ENCODE results near the gene SMARCC1.
A peak's percentile ranks its signal among the peaks of the same experiment; 100 is the strongest.

Gene SMARCC1

GRCh38 chr3:47692158-47692557 is 89.5 kb downstream of the SMARCC1 start:
- no peak overlapping the region for H4K12ac ChIP-seq (ENCODE audit: low read depth, low read length)
- no peak overlapping the region for H4K8ac ChIP-seq (ENCODE audit: low read depth, low read length)
- H3K27me3 ChIP-seq (ENCODE audit: insufficient read depth, low read length) = no peaks in the 10 kb centered on the region
- no peaks in the 10 kb centered on the region for H3K9me3 ChIP-seq (ENCODE audit: insufficient read depth, low read depth, low read length)
- H3K4me1 ChIP-seq (ENCODE audit: control insufficient read depth in 1 of 2, insufficient read depth in 2 of 2, low read length in 2 of 2) = no peaks in the 10 kb centered on the region
- H2AFZ ChIP-seq (ENCODE audit: insufficient read depth, low read length, poor library complexity) = no peak overlapping the region
- no peak overlapping the region for H3K4me2 ChIP-seq (ENCODE audit: low read length)
- H2BK12ac ChIP-seq (ENCODE audit: low read length) = no peak overlapping the region
- H2BK5ac ChIP-seq (ENCODE audit: low read depth, low read length, poor library complexity) = no peak overlapping the region
- no peak overlapping the region for H4K91ac ChIP-seq (ENCODE audit: low read depth, low read length)
- H3K14ac ChIP-seq (ENCODE audit: low read length) = no peak overlapping the region
- no peak overlapping the region for H3K23ac ChIP-seq (ENCODE audit: low read length)
- no peaks in the 10 kb centered on the region for H3K79me1 ChIP-seq (ENCODE audit: low read length)
- H3K79me2 ChIP-seq (ENCODE audit: control insufficient read depth, insufficient read depth, low read length, poor library complexity) = no peaks in the 10 kb centered on the region
- H3K9ac ChIP-seq (ENCODE audit: low read length) = no peak overlapping the region
- H3K4ac ChIP-seq (ENCODE audit: low read depth, low read length) = no peak overlapping the region
- no peak overlapping the region for H2BK120ac ChIP-seq (ENCODE audit: insufficient read depth, low read length, poor library complexity)
- H3K36me3 ChIP-seq (ENCODE audit: control insufficient read depth in 1 of 2, insufficient read depth in 2 of 2, low read length in 2 of 2) = peaks cover 42 to 43% of the 10 kb centered on the region in 2 experiments
- no peak overlapping the region for H3K27ac ChIP-seq (ENCODE audit: low read depth, low read length)
- no peak overlapping the region for H3K4me3 ChIP-seq (ENCODE audit: low read depth, low read length)
- no peak overlapping the region for H3K18ac ChIP-seq (ENCODE audit: low read length)
- no peak overlapping the region for H2AK5ac ChIP-seq (ENCODE audit: low read length)
- no peak for DNase-seq

GRCh38 chr3:47688488-47688887 is 93.2 kb downstream of the SMARCC1 start:
- no CpG with 5 or more reads among the region's 6 CpGs for WGBS (ENCODE audit: extremely low coverage, insufficient coverage, insufficient read length)
- Histone ChIP-seq H4K8ac (ENCODE audit: low read depth, low read length) (no peak overlapping the region), H2BK120ac (ENCODE audit: insufficient read depth, low read length, poor library complexity) (no peak overlapping the region)

GRCh38 chr3:47685037-47685436 is 96.7 kb downstream of the SMARCC1 start:
- Histone ChIP-seq H3K14ac (ENCODE audit: low read length) (no peak overlapping the region), H2BK5ac (ENCODE audit: low read depth, low read length, poor library complexity) (no peak overlapping the region), H2AK5ac (ENCODE audit: low read length) (no peak overlapping the region), H3K4me1 (ENCODE audit: control insufficient read depth in 1 of 2, insufficient read depth in 2 of 2, low read length in 2 of 2) (no peaks in the 10 kb centered on the region), H3K18ac (ENCODE audit: low read length) (no peak overlapping the region), H3K9ac (ENCODE audit: low read length) (no peak overlapping the region), H4K91ac (ENCODE audit: low read depth, low read length) (no peak overlapping the region), H2AFZ (ENCODE audit: insufficient read depth, low read length, poor library complexity) (no peak overlapping the region), H3K23ac (ENCODE audit: low read length) (no peak overlapping the region), H4K12ac (ENCODE audit: low read depth, low read length) (no peak overlapping the region), H3K79me1 (ENCODE audit: low read length) (no peaks in the 10 kb centered on the region), H2BK12ac (ENCODE audit: low read length) (no peak overlapping the region), H3K4me2 (ENCODE audit: low read length) (no peak overlapping the region), H3K9me3 (ENCODE audit: insufficient read depth, low read depth, low read length) (no peaks in the 10 kb centered on the region), H3K27me3 (ENCODE audit: insufficient read depth, low read length) (no peaks in the 10 kb centered on the region), H3K36me3 (ENCODE audit: control insufficient read depth in 1 of 2, insufficient read depth in 2 of 2, low read length in 2 of 2) (peaks cover 23 to 34% of the 10 kb centered on the region in 2 experiments), H3K4me3 (ENCODE audit: low read depth, low read length) (no peak overlapping the region), H3K4ac (ENCODE audit: low read depth, low read length) (no peak overlapping the region), H3K79me2 (ENCODE audit: control insufficient read depth, insufficient read depth, low read length, poor library complexity) (no peaks in the 10 kb centered on the region), H4K8ac (ENCODE audit: low read depth, low read length) (no peak overlapping the region), H3K27ac (ENCODE audit: low read depth, low read length) (no peak overlapping the region), H2BK120ac (ENCODE audit: insufficient read depth, low read length, poor library complexity) (no peak overlapping the region)
- DNase-seq = peak in 1 of 2 donors; percentile 19
- WGBS (ENCODE audit: extremely low coverage, insufficient coverage, insufficient read length) = no CpG with 5 or more reads among the region's 5 CpGs

More at GRCh38 chr3:47688488-47688887, 93.2 kb downstream of the SMARCC1 start:
- no peak for DNase-seq
- H3K23ac ChIP-seq (ENCODE audit: low read length) = no peak overlapping the region
- H2AFZ ChIP-seq (ENCODE audit: insufficient read depth, low read length, poor library complexity) = no peak overlapping the region
- H3K27ac ChIP-seq (ENCODE audit: low read depth, low read length) = no peak overlapping the region
- H4K12ac ChIP-seq (ENCODE audit: low read depth, low read length) = no peak overlapping the region
- no peaks in the 10 kb centered on the region for H3K79me2 ChIP-seq (ENCODE audit: control insufficient read depth, insufficient read depth, low read length, poor library complexity)
- H2BK5ac ChIP-seq (ENCODE audit: low read depth, low read length, poor library complexity) = no peak overlapping the region
- no peak overlapping the region for H3K18ac ChIP-seq (ENCODE audit: low read length)
- no peaks in the 10 kb centered on the region for H3K27me3 ChIP-seq (ENCODE audit: insufficient read depth, low read length)
- H3K79me1 ChIP-seq (ENCODE audit: low read length) = no peaks in the 10 kb centered on the region
- H2BK12ac ChIP-seq (ENCODE audit: low read length) = no peak overlapping the region
- H3K4ac ChIP-seq (ENCODE audit: low read depth, low read length) = no peak overlapping the region
- H3K9ac ChIP-seq (ENCODE audit: low read length) = no peak overlapping the region
- H2AK5ac ChIP-seq (ENCODE audit: low read length) = no peak overlapping the region
- H4K91ac ChIP-seq (ENCODE audit: low read depth, low read length) = no peak overlapping the region
- H3K4me2 ChIP-seq (ENCODE audit: low read length) = no peak overlapping the region
- H3K9me3 ChIP-seq (ENCODE audit: insufficient read depth, low read depth, low read length) = no peaks in the 10 kb centered on the region
- no peak overlapping the region for H3K14ac ChIP-seq (ENCODE audit: low read length)
- H3K4me1 ChIP-seq (ENCODE audit: control insufficient read depth in 1 of 2, insufficient read depth in 2 of 2, low read length in 2 of 2) = no peaks in the 10 kb centered on the region
- no peak overlapping the region for H3K4me3 ChIP-seq (ENCODE audit: low read depth, low read length)
- peaks cover 25 to 35% of the 10 kb centered on the region in 2 experiments for H3K36me3 ChIP-seq (ENCODE audit: control insufficient read depth in 1 of 2, insufficient read depth in 2 of 2, low read length in 2 of 2)

GRCh38 chr3:47681016-47681415 is 100.7 kb downstream of the SMARCC1 start:
- no peak overlapping the region for H3K14ac ChIP-seq (ENCODE audit: low read length)
- no peaks in the 10 kb centered on the region for H3K27me3 ChIP-seq (ENCODE audit: insufficient read depth, low read length)
- H3K4me3 ChIP-seq (ENCODE audit: low read depth, low read length) = no peak overlapping the region
- H3K18ac ChIP-seq (ENCODE audit: low read length) = no peak overlapping the region
- no peak overlapping the region for H2BK12ac ChIP-seq (ENCODE audit: low read length)
- H3K79me2 ChIP-seq (ENCODE audit: control insufficient read depth, insufficient read depth, low read length, poor library complexity) = no peaks in the 10 kb centered on the region
- 100% methylated on average over 1 of the region's 2 CpGs for WGBS (ENCODE audit: extremely low coverage, insufficient coverage, insufficient read length)
- H3K23ac ChIP-seq (ENCODE audit: low read length) = no peak overlapping the region
- H2AK5ac ChIP-seq (ENCODE audit: low read length) = no peak overlapping the region
- H3K4me1 ChIP-seq (ENCODE audit: control insufficient read depth in 1 of 2, insufficient read depth in 2 of 2, low read length in 2 of 2) = no peaks in the 10 kb centered on the region
- no peak overlapping the region for H3K4ac ChIP-seq (ENCODE audit: low read depth, low read length)
- H2BK5ac ChIP-seq (ENCODE audit: low read depth, low read length, poor library complexity) = no peak overlapping the region
- H2BK120ac ChIP-seq (ENCODE audit: insufficient read depth, low read length, poor library complexity) = no peak overlapping the region
- H2AFZ ChIP-seq (ENCODE audit: insufficient read depth, low read length, poor library complexity) = no peak overlapping the region
- H3K9me3 ChIP-seq (ENCODE audit: insufficient read depth, low read depth, low read length) = no peaks in the 10 kb centered on the region
- no peak overlapping the region for H4K12ac ChIP-seq (ENCODE audit: low read depth, low read length)
- no peak overlapping the region for H4K91ac ChIP-seq (ENCODE audit: low read depth, low read length)
- H3K9ac ChIP-seq (ENCODE audit: low read length) = no peak overlapping the region
- no peaks in the 10 kb centered on the region for H3K79me1 ChIP-seq (ENCODE audit: low read length)
- H4K8ac ChIP-seq (ENCODE audit: low read depth, low read length) = no peak overlapping the region
- H3K36me3 ChIP-seq (ENCODE audit: control insufficient read depth in 1 of 2, insufficient read depth in 2 of 2, low read length in 2 of 2) = peaks cover 24 to 43% of the 10 kb centered on the region in 2 experiments
- no peak for DNase-seq
- no peak overlapping the region for H3K4me2 ChIP-seq (ENCODE audit: low read length)
- H3K27ac ChIP-seq (ENCODE audit: low read depth, low read length) = no peak overlapping the region

All from trophoblast cell (in vitro differentiated cells and primary cell).